ENCODE data around the gene PAMR1. TPM values are rescaled to one million over a fixed set of nuclear protein-coding genes. Genes with fewer than 3 reads are reported as not detected.

Gene PAMR1
- 1 to 10 TPM in 3 of 4 donors, not detected in 1; 1.4 to 4.9 (median 4.6) TPM for polyA plus RNA-seq
- long read RNA-seq, donor 1, partial matches to known transcripts, result 0 of 1 reads
- long read RNA-seq, donor 1, other reads (novel, unspliced or antisense), result 0 of 1 reads
- long read RNA-seq, donor 2, result 0 reads
- long read RNA-seq, donor 3, result 0 reads
- long read RNA-seq, donor 4, result 0 reads
- long read RNA-seq, donor 5, result 0 reads
- long read RNA-seq, donor 6, partial matches to known transcripts, result 0 of 1 reads
- long read RNA-seq, donor 6, other reads (novel, unspliced or antisense), result 0 of 1 reads
- long read RNA-seq, donor 7, result 0 reads
- long read RNA-seq, donor 8, result 0 reads
- long read RNA-seq, donor 9, result 0 reads
- long read RNA-seq, donor 10, transcript PAMR1-207 (11 exons, 3,142 nt), result major isoform, 7 of 11 reads
- long read RNA-seq, donor 10, partial matches to known transcripts, result 0 of 11 reads
- long read RNA-seq, donor 10, other reads (novel, unspliced or antisense), result 0 of 11 reads

- peak within 1 kb of the TSS in 1 of 3 donors; percentile 33 for H3K4me3 ChIP-seq (ENCODE audit: low read depth in 1 of 3, low read length in 3 of 3)
Measured at GRCh38 chr11:35525501-35526175, at the start of gene PAMR1. PAMR1 (minus strand) TSS chr11:35525616; CDS start chr11:35525585, 31 bp downstream.

GRCh38 chr11:35571696-35572095 lies 46.3 kb upstream of the PAMR1 start:
- Histone ChIP-seq H3K4me1 (ENCODE audit: control insufficient read depth in 3 of 3, insufficient read depth in 2 of 3, low read depth in 1 of 3, low read length in 2 of 3) (no peaks in the 10 kb centered on the region), H3K27me3 (ENCODE audit: control insufficient read depth in 3 of 3, insufficient read depth in 3 of 3, low read length in 3 of 3) (peaks cover 0 to 7% (median 0%) of the 10 kb centered on the region in 3 donors), H3K9me3 (ENCODE audit: control insufficient read depth in 2 of 2, insufficient read depth in 1 of 2, low read depth in 1 of 2, low read length in 1 of 2) (peaks cover 0 to 3% of the 10 kb centered on the region in 2 donors), H3K4me3 (ENCODE audit: low read depth in 1 of 3, low read length in 3 of 3) (no peak overlapping the region), H3K36me3 (ENCODE audit: control insufficient read depth in 3 of 3, insufficient read depth in 2 of 3, low read depth in 1 of 3, low read length in 3 of 3) (no peaks in the 10 kb centered on the region), H3K27ac (ENCODE audit: low read depth in 1 of 3, low read length in 2 of 3) (no peak overlapping the region)
- FAIRE-seq (no peak), DNase-seq (no peak)
- WGBS, 3 donors, result 65 to 66% (median 65%) methylated on average over 3 of the region's 3 CpGs

More at GRCh38 chr11:35525501-35526175, at the start of gene PAMR1:
- Histone ChIP-seq H3K9me3 (ENCODE audit: control insufficient read depth in 2 of 2, insufficient read depth in 1 of 2, low read depth in 1 of 2, low read length in 1 of 2) (no peaks in the 10 kb centered on the region), H3K36me3 (ENCODE audit: control insufficient read depth in 3 of 3, insufficient read depth in 2 of 3, low read depth in 1 of 3, low read length in 3 of 3) (no peaks in the 10 kb centered on the region), H3K27me3 (ENCODE audit: control insufficient read depth in 3 of 3, insufficient read depth in 3 of 3, low read length in 3 of 3) (peaks cover 0 to 32% (median 9%) of the 10 kb centered on the region in 3 donors), H3K4me1 (ENCODE audit: control insufficient read depth in 3 of 3, insufficient read depth in 2 of 3, low read depth in 1 of 3, low read length in 2 of 3) (no peaks in the 10 kb centered on the region), H3K27ac (ENCODE audit: low read depth in 1 of 3, low read length in 2 of 3) (peak within 1 kb of the TSS in 1 of 3 donors; percentile 71)
- WGBS, 3 donors, result 0 to 4% (median 3%) methylated on average over 31 to 34 of the region's 34 CpGs
- peak in 1 of 2 donors; percentile 36 for DNase-seq
- FAIRE-seq, result no peak

- H3K4me3 ChIP-seq (ENCODE audit: low read depth in 1 of 3, low read length in 3 of 3), result no peak overlapping the region
- peaks cover 0 to 4% (median 0%) of the 10 kb centered on the region in 3 donors for H3K4me1 ChIP-seq (ENCODE audit: control insufficient read depth in 3 of 3, insufficient read depth in 2 of 3, low read depth in 1 of 3, low read length in 2 of 3)
- H3K27me3 ChIP-seq (ENCODE audit: control insufficient read depth in 3 of 3, insufficient read depth in 3 of 3, low read length in 3 of 3), result peaks cover 0 to 7% (median 0%) of the 10 kb centered on the region in 3 donors
- no peak for FAIRE-seq
- H3K27ac ChIP-seq (ENCODE audit: low read depth in 1 of 3, low read length in 2 of 3), result no peak overlapping the region
- H3K9me3 ChIP-seq (ENCODE audit: control insufficient read depth in 2 of 2, insufficient read depth in 1 of 2, low read depth in 1 of 2, low read length in 1 of 2), result peaks cover 0 to 3% of the 10 kb centered on the region in 2 donors
- 24 to 47% (median 25%) methylated on average over 1 of the region's 1 CpG for WGBS, 3 donors
- no peaks in the 10 kb centered on the region for H3K36me3 ChIP-seq (ENCODE audit: control insufficient read depth in 3 of 3, insufficient read depth in 2 of 3, low read depth in 1 of 3, low read length in 3 of 3)
- DNase-seq, result no peak
Measured at GRCh38 chr11:35567737-35568465, 42.5 kb upstream of the PAMR1 start.

- DNase-seq, result no peak
- H3K4me3 ChIP-seq (ENCODE audit: low read depth in 1 of 3, low read length in 3 of 3), result no peak overlapping the region
- H3K27me3 ChIP-seq (ENCODE audit: control insufficient read depth in 3 of 3, insufficient read depth in 3 of 3, low read length in 3 of 3), result peaks cover 0 to 7% (median 0%) of the 10 kb centered on the region in 3 donors
- no peak overlapping the region for H3K27ac ChIP-seq (ENCODE audit: low read depth in 1 of 3, low read length in 2 of 3)
- H3K9me3 ChIP-seq (ENCODE audit: control insufficient read depth in 2 of 2, insufficient read depth in 1 of 2, low read depth in 1 of 2, low read length in 1 of 2), result peaks cover 0 to 3% of the 10 kb centered on the region in 2 donors
- H3K4me1 ChIP-seq (ENCODE audit: control insufficient read depth in 3 of 3, insufficient read depth in 2 of 3, low read depth in 1 of 3, low read length in 2 of 3), result peaks cover 0 to 4% (median 0%) of the 10 kb centered on the region in 3 donors
- no peaks in the 10 kb centered on the region for H3K36me3 ChIP-seq (ENCODE audit: control insufficient read depth in 3 of 3, insufficient read depth in 2 of 3, low read depth in 1 of 3, low read length in 3 of 3)
- 74 to 78% (median 78%) methylated on average over 3 of the region's 3 CpGs for WGBS, 3 donors
- no peak for FAIRE-seq
Measured at GRCh38 chr11:35566885-35567284, 41.5 kb upstream of the PAMR1 start.

- no peak for FAIRE-seq
- no peak for DNase-seq
- Histone ChIP-seq H3K4me1 (ENCODE audit: control insufficient read depth in 3 of 3, insufficient read depth in 2 of 3, low read depth in 1 of 3, low read length in 2 of 3) (peaks cover 0 to 4% (median 0%) of the 10 kb centered on the region in 3 donors), H3K36me3 (ENCODE audit: control insufficient read depth in 3 of 3, insufficient read depth in 2 of 3, low read depth in 1 of 3, low read length in 3 of 3) (no peaks in the 10 kb centered on the region), H3K9me3 (ENCODE audit: control insufficient read depth in 2 of 2, insufficient read depth in 1 of 2, low read depth in 1 of 2, low read length in 1 of 2) (peaks cover 0 to 3% of the 10 kb centered on the region in 2 donors), H3K27me3 (ENCODE audit: control insufficient read depth in 3 of 3, insufficient read depth in 3 of 3, low read length in 3 of 3) (peaks cover 0 to 7% (median 0%) of the 10 kb centered on the region in 3 donors), H3K4me3 (ENCODE audit: low read depth in 1 of 3, low read length in 3 of 3) (no peak overlapping the region), H3K27ac (ENCODE audit: low read depth in 1 of 3, low read length in 2 of 3) (no peak overlapping the region)
- 55 to 69% (median 55%) methylated on average over 4 of the region's 4 CpGs for WGBS, 3 donors
Measured at GRCh38 chr11:35566181-35566580, 40.8 kb upstream of the PAMR1 start.

GRCh38 chr11:35564245-35564595 lies 38.8 kb upstream of the PAMR1 start:
- Histone ChIP-seq H3K9me3 (ENCODE audit: control insufficient read depth in 2 of 2, insufficient read depth in 1 of 2, low read depth in 1 of 2, low read length in 1 of 2) (peaks cover 0 to 3% of the 10 kb centered on the region in 2 donors), H3K4me3 (ENCODE audit: low read depth in 1 of 3, low read length in 3 of 3) (no peak overlapping the region), H3K4me1 (ENCODE audit: control insufficient read depth in 3 of 3, insufficient read depth in 2 of 3, low read depth in 1 of 3, low read length in 2 of 3) (peaks cover 0 to 4% (median 0%) of the 10 kb centered on the region in 3 donors), H3K27me3 (ENCODE audit: control insufficient read depth in 3 of 3, insufficient read depth in 3 of 3, low read length in 3 of 3) (peaks cover 0 to 7% (median 0%) of the 10 kb centered on the region in 3 donors), H3K27ac (ENCODE audit: low read depth in 1 of 3, low read length in 2 of 3) (no peak overlapping the region), H3K36me3 (ENCODE audit: control insufficient read depth in 3 of 3, insufficient read depth in 2 of 3, low read depth in 1 of 3, low read length in 3 of 3) (no peaks in the 10 kb centered on the region)
- WGBS, 3 donors, result 53 to 72% (median 67%) methylated on average over 4 of the region's 4 CpGs
- FAIRE-seq, result no peak
- DNase-seq, result no peak

GRCh38 chr11:35563484-35564244 lies 38.2 kb upstream of the PAMR1 start:
- WGBS, 3 donors, result 59 to 73% (median 65%) methylated on average over 6 of the region's 6 CpGs
- no peak overlapping the region for H3K4me3 ChIP-seq (ENCODE audit: low read depth in 1 of 3, low read length in 3 of 3)
- no peaks in the 10 kb centered on the region for H3K36me3 ChIP-seq (ENCODE audit: control insufficient read depth in 3 of 3, insufficient read depth in 2 of 3, low read depth in 1 of 3, low read length in 3 of 3)
- H3K27ac ChIP-seq (ENCODE audit: low read depth in 1 of 3, low read length in 2 of 3), result no peak overlapping the region
- DNase-seq (no peak), FAIRE-seq (no peak)
- peaks cover 0 to 3% of the 10 kb centered on the region in 2 donors for H3K9me3 ChIP-seq (ENCODE audit: control insufficient read depth in 2 of 2, insufficient read depth in 1 of 2, low read depth in 1 of 2, low read length in 1 of 2)
- H3K4me1 ChIP-seq (ENCODE audit: control insufficient read depth in 3 of 3, insufficient read depth in 2 of 3, low read depth in 1 of 3, low read length in 2 of 3), result peaks cover 0 to 4% (median 0%) of the 10 kb centered on the region in 3 donors
- peaks cover 0 to 7% (median 0%) of the 10 kb centered on the region in 3 donors for H3K27me3 ChIP-seq (ENCODE audit: control insufficient read depth in 3 of 3, insufficient read depth in 3 of 3, low read length in 3 of 3)
